NCI-H2081 (cell line): ENCODE data around the gene DAPK2.
A peak's percentile ranks its signal among the peaks of the same experiment; 100 is the strongest.

Experiments
- DNase-seq, 2 experiments: peaks; one replicate each; lab custom pipeline; 2025; lab: John Stamatoyannopoulos, UW

The DAPK2 gene

DNA sequence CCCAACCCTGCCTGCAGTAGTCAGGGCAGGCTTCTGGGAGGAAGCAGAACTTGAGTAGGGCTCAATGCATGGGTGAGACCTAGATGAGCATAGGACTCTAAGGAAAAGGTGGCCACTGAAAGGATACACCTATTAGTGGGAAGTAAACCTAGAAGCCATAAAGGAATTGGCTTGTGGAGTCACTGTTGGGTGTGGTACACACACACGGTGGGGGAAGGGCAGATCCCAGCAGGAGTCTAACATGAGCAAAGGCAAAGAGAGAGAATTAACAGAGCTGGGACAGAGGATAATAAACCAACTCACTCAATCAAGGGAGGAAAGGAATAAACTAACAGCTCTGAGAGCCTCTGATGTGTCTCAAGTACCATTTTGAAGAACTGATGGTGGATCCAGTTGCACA lies 23.1 kb downstream of the DAPK2 start:
- DNase-seq = no peak

- DNase-seq = no peak
These were observed 23.7 kb downstream of the DAPK2 start for GRCh38 chr15:64022571-64022970.

DNA sequence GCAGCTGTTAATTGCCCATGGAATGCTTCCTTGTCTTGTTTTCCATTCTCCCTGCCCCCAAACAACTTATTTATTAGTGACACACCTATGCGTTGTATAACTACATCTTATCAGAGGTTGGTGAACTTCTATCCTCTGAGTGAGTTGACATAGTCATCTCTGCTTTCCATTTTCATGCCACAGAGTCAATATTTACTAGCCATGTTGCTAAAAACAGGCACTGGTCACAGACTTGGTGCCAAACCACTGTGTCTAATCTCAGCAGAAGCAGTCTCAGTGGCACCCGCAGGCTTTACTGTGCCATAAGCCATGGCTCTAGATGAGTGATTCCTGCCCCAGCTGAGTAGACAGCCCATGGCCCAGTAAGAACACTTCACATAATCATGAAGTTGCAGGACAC lies 26.5 kb downstream of the DAPK2 start:
- DNase-seq = peak; percentile 23 to 64

- no peak for DNase-seq
These were observed 28.6 kb downstream of the DAPK2 start for GRCh38 chr15:64017591-64018163.

DNA sequence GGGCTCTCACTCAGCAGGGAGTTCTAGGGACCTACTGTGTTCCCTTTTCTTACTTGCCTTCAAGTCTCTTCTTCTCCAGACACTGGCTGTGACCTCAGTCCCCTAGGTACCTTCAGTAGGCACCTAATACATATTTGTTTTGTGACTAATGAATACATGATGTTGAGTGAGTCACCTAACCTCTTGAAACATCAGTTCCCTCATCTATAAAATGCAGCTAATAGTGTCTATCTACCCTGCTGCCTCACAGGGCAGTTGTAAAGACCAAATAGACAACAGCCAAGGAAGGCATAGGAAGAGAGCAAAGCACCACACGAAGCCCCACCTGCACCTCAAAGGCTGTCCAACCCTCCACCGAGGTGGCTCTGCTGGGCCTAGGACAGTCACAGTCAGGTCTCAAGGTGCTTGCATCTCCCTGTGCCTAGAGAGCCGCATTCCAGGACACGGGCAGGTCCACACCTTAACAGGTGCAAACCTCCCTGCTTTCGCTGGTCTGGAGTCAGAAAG lies 29.1 kb downstream of the DAPK2 start:
- DNase-seq = no peak

- no peak for DNase-seq
These were observed 30.0 kb downstream of the DAPK2 start for GRCh38 chr15:64016257-64016656.

- DNase-seq = no peak
These were observed 31.3 kb downstream of the DAPK2 start for GRCh38 chr15:64014995-64015394.

DNA sequence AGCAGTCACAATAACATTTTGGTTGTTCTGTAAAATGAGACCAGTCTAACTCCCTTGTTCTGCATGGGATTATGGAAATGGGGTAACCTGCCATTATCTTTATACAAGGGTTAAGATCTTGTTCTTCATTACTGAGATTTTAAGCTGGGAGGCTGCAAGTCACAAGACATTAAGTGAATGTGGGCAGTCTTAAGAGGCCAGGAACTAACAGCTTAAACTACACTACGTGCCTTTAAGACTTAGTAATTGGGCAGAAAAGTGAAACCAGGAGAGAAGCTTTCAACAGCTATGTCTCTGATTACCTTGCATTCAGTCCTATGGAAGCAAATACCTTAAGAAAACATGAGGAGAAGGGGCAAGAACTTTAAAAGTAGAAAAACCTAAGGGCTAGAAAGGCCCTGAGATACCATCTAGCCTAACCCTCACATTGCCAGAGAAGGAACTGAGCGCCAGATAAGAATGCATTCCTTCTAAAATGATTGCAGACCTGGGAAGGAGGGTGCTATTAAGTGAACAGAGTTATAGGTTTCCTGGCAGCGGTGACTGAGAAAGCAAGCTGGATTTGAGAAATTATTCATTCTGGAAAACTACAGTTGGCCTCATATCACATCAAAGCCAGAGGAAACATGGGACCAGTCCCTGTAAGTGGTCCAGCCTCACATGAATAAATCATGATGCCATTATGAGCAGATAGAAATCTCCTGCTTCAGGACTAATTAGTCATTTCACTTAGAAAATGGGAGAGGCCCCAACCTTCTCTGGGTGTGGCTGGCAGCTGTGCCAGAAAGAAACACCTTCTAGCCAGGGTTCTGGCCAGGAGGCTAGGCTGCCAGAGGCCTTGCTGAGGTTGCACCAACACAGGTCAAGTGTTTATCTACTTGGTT lies 32.9 kb downstream of the DAPK2 start:
- no peak for DNase-seq

DNA sequence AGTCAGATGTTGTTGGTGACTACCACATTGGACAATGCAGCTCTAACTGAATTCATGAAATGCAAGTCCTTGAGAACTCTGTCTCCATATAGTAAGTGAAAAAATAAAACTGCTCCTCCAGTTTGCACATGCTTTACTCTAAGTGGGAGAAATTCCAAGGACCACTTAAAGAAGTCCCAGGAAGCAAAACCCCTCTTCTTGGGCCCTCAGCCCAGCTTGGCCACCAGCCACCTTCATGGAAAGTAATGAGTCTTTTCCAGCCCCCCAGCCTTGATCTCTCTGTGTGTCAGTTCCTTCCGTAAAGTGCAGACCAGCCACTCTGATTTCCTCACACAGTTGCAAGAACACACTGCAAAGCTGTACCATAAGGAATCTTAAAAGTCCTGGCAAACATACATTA lies 34.5 kb downstream of the DAPK2 start:
- DNase-seq = no peak

DNA sequence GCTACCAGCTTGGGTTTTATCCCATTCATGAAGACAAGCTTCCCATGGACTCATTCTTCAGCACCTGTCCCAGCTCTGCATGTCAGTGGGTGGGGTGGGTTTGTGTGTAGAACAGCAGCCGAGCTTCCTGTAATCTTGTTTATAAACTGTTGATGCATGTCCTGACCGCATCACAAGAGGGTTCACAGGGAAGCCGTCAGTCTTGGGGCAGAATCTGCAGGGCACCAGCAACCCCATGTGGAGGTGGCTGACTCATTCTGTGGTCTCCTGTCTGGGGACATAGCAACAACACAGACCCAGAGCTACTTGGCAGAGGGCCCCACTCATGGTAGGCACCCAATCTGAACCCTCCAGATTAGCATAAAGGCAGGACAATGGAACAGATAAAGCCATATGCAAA lies 35.6 kb downstream of the DAPK2 start:
- DNase-seq = peak; percentile 57 to 66

DNA sequence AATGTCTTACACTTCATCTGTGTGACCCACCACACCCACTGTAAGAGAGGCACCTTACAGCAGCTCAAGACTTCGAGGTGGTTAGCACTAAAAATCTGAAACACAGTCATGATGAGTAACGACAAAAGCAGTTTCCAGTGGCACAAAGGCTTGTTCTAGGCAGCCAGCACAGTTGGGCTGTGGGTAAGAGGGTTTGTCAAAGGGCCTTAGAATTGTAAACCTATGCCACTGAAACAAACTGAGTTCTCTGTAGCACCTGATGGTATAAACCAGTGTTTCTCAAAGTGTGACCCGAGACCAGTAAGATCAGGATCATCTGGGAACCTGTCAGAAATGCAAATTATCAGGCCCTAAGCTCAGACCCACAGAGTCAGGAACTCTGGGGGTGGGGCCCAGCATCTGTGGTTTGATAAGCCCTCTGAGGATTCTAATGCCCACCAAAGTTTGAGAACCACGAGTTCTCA lies 36.5 kb downstream of the DAPK2 start:
- no peak for DNase-seq

DNA sequence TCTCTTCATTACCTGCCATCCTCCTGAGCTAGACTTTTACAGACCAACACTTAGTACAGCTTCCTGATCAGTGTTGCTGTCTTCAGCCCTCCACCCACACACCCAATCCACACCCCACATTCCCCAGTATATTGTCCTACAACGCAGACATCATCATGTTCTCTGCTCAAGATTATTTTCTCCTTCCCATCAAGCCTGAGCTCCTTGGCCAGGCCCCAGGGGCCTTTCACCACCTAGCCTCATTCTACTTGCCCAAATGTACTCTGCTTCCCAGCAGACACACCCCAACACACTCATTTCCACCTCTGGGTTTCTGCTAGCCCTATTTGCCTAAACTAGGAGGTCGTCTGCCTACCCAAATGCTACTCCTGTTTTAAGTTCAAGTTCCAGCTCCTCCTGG lies 37.0 kb downstream of the DAPK2 start:
- DNase-seq = no peak

DNA sequence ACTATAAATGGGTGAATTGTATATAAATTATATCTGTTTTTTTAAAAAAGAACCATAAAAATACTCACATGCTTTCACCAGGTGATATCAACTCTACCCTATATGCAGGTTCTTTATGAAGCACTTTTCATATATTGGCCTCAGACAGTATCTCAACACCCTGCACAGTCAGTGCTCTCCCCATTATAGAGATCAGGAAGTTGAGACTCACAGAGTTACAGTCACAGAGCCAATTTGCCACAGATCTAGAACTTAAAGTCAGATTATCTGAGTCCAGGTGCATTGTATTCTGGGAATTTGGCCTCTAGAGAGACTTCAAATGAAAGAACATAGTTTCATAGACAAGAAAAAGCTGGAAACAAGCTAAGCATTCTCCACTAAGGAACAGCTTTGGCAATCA lies 38.1 kb downstream of the DAPK2 start:
- no peak for DNase-seq

DNA sequence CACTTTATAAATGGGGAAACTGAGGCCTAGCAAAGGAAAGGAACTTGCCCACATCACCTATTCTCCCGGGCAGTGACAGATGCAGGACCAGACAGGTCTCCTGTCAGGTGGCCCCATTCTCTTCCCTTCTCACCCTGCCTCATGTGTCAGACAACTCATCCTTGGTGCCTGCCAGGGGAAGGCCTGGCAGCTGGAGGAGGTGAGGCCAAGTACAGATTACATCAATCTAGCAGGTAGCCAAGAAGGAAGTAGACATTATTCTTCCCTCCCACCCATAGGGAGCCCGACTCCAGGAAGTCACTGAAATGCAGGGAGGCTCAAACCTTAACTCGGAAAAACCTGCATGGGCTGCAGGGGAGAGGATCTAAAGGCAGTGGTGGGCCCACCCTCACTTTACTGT lies 39.6 kb downstream of the DAPK2 start:
- DNase-seq = no peak

DNA sequence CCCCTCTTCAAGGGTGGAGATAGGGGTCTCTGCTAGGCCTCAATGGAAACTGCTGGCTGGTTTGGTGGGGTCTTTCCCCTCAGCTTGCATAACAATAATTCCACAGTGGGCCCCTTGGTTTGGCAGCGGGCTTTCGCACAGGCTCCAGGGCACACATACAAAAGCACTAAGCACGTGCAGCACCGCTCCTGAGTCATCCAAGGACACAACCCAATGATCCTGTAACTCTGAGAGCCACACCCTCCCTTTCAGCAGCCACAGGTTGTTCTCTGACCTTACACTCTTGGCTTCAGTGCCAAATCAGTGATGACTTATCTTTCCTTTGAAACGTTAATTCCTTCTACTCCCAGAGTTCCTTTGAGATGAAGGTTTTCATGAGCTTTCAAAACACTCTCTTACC lies 41.7 kb downstream of the DAPK2 start:
- DNase-seq = no peak

- no peak for DNase-seq
These were observed 42.2 kb downstream of the DAPK2 start for GRCh38 chr15:64004056-64004455.

DNA sequence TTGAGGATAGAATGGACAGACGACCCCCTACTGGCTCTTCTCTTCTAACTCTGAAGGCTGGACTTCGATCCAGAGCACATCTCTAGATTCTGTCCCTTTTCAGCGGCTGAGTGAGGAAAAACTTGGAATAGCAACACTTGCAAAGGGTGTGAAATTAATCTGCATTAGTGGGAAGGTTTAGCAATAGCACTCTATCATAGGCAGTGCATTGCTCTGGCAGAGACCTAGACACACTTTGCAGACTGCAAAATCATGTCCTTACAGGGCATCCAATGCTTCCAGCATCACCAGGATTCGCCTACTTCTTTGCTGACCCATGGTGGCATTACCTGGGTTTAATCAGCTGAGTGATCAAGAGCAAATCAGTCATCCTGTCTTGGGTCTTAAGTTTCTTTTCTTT lies 43.1 kb downstream of the DAPK2 start:
- no peak for DNase-seq

- no peak for DNase-seq
These were observed 45.1 kb downstream of the DAPK2 start for GRCh38 chr15:64001148-64001547.

DNA sequence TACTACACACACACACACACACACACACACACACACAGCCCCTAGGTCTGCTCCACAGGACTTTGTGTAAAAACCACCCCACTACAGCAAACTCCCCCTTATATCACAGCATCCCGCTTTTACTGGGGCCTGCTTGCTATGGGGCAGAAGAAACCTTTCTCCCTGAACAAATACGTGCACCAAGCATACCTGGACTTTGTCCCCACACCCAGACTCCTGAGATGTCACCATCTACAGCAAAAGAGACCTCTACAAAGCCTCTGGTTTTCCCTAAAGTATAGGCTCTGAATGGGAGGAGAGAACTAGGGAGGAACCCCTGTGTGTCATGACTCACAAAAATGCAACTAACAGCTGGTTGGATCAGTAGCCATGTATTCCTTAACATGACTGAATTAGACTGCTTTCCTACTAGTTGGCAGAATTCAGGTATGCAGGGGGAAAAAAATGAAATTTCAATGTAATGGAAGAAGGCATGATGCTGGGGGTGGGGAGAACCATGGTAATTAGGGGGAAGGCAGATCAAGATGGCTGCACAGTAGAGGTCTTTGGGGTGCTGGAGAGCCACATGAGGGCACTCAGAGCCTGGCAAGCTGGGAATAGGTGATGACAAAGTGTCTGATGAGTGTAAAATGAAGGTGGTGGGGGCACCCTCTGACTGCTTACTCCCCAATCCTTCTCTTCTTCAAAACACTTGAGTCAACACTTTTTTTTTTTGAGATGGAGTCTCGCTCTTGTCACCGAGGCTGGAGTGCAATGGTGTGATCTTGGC lies 45.9 kb downstream of the DAPK2 start:
- DNase-seq = no peak

DNA sequence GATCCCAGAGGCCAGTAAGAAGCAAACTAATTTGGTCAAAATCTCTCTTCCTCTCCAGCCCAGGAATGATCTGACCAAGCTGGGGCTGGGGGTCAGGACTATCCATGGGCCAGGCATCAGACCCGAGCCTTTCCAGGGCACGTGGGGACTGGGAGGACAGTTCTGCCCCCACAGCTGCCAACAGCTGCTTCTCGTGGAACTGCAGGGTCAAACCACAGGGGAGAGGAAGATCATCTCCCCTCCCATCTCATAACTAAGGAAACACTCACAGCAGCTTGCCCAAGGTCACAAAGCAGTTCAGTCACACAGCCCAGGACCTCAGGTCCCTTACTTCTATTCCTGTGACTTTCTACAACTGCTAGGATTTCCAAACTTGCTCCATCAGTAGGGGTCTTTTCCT lies 47.1 kb downstream of the DAPK2 start:
- no peak for DNase-seq

- DNase-seq = no peak
These were observed 47.8 kb downstream of the DAPK2 start for GRCh38 chr15:63998489-63998888.

DNA sequence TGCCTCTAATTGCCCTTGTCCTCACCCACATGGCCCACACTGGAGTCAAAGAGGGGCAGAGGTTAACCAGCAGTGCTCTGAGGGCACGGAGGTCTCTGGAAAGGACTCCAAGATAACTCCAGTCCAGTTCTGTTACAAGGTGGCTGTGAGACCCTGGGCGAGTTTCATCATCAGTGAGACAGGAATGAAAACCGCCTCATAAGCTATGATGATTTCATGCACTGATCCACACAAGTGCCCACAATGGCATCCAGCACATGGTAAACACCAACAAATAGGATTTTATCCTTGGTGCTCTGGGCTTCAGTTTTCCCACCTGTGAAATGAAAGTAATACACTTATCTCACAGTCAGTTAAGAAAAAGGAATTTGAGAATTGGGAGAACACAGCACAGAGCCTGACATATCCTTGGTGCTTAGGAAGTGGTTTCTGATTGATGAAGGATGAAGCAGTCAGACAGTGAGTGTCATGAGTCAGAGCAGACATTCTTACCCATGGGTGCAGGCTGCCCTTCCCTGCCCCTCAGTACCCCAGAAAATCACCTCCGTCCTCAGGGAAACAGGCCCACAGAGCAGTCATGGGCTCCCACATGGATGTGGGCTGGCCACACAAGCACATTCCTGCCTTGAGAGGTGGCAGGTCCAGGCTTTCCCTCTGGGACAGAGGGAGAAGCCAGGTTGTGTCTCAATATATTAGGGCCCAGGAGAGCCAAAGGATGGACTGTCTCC lies 48.4 kb downstream of the DAPK2 start:
- no peak for DNase-seq
